Uterus (tissue), 2 donors: ENCODE measurements around the gene NXN.

Experiments
- CTCF ChIP-seq, 4 experiments: fragments of 200-600 bp in 2 of 4; fragments of 450-650 bp in 2 of 4; sonication (generic) in 2 of 4; IDR thresholded peaks; one replicate each; pipeline ENCODE4 v1.5.1; 2016 to 2019; ENCODE audit warnings: antibody characterized with exemption in 4 of 4, mild to moderate bottlenecking in 2 of 4, moderate library complexity in 1 of 4
- POLR2A ChIP-seq, 2 donors: fragments of 450-650 bp; IDR thresholded peaks; one replicate each; pipeline ENCODE4 v1.6.1; 2016; ENCODE audit warnings: antibody characterized with exemption in 2 of 2, mild to moderate bottlenecking in 1 of 2, moderate library complexity in 1 of 2

- TF ChIP-seq CTCF (IDR thresholded peaks at IDR 0.05) (no peak), POLR2A (IDR thresholded peaks at IDR 0.05) (no peak)
These were observed 160.3 kb downstream of the NXN start for GRCh38 chr17:819251-819650.
